Caco-2 (cell line): ENCODE data around the gene WDR75. TPM values are rescaled to one million over a fixed set of nuclear protein-coding genes. Genes with fewer than 3 reads are reported as not detected.

Experiments used
- BruUV-seq: library from RNA; stranded (reverse); fragments of 400-500 nt; replicated peaks from 2 replicates; lab custom pipeline; 2021; lab: Mats Ljungman, UMichigan
- CTCF ChIA-PET: fragments of 300-600 bp; sonication (Branson Sonifier 250); formaldehyde crosslinking; loops from one replicate; lab custom pipeline; 2022; ENCODE audit warnings: antibody characterized with exemption; lab: Charles Lee
- POLR2A ChIA-PET: fragments of 300-600 bp; sonication (Branson Sonifier 250); formaldehyde crosslinking; loops from one replicate; lab custom pipeline; 2022; ENCODE audit warnings: antibody characterized with exemption; lab: Charles Lee
- DNase-seq, 2 experiments: peaks; one replicate each; pipeline versions ENCODE4 v3.0.0 to v3.0.0-alpha.2; 2020 to 2022
- H3K27me3 ChIP-seq: replicated peaks from 2 replicates; pipeline ENCODE4 v1.6.0; 2011; ENCODE audit warnings: low read length; ENCODE audit not compliant: control insufficient read depth, insufficient read depth
- H3K36me3 ChIP-seq: 2 replicates; pipeline ENCODE4 v1.5.1; 2011; ENCODE audit warnings: low read length; ENCODE audit not compliant: control insufficient read depth, insufficient read depth
- H3K4me1 ChIP-seq: fragments of 250-450 bp; sonication (Bioruptor Pico); 2 replicates; pipeline ENCODE4 v1.5.1; 2020; ENCODE audit warnings: mild to moderate bottlenecking
- H3K4me3 ChIP-seq: 2 replicates; pipeline ENCODE4 v1.5.1; 2011; ENCODE audit warnings: low read depth, mild to moderate bottlenecking, control low read depth, low read length
- H3K9me3 ChIP-seq: fragments of 250-450 bp; sonication (Bioruptor Pico); 2 replicates; pipeline ENCODE4 v1.5.1; 2020; ENCODE audit warnings: mild to moderate bottlenecking, moderate library complexity
- H3K27ac Mint-ChIP-seq: one replicate; pipeline ENCODE4 v1.8.0; 2022; ENCODE audit warnings: mixed read lengths; ENCODE audit not compliant: unreplicated experiment
- H3K27me3 Mint-ChIP-seq: one replicate; pipeline ENCODE4 v1.8.0; 2022; ENCODE audit warnings: mixed read lengths; ENCODE audit not compliant: insufficient read depth, unreplicated experiment
- H3K36me3 Mint-ChIP-seq: one replicate; pipeline ENCODE4 v1.8.0; 2022; ENCODE audit warnings: mild to moderate bottlenecking, mixed read lengths; ENCODE audit not compliant: insufficient read depth, unreplicated experiment
- H3K4me1 Mint-ChIP-seq: one replicate; pipeline ENCODE4 v1.8.0; 2022; ENCODE audit warnings: low read depth, mixed read lengths; ENCODE audit not compliant: unreplicated experiment
- H3K4me3 Mint-ChIP-seq: one replicate; pipeline ENCODE4 v1.8.0; 2022; ENCODE audit warnings: mild to moderate bottlenecking, moderate library complexity, mixed read lengths; ENCODE audit not compliant: unreplicated experiment
- H3K9me3 Mint-ChIP-seq: one replicate; pipeline ENCODE4 v1.8.0; 2022; ENCODE audit warnings: mixed read lengths; ENCODE audit not compliant: unreplicated experiment
- intact Hi-C: fragments of 100-400 bp; cut with micrococcal nuclease; formaldehyde crosslinking; loops from one replicate; pipeline ENCODE4 v1.10.0; 2022; ENCODE audit not compliant: unreplicated experiment
- total RNA-seq: library from RNA; stranded (reverse); gene quantifications from 2 replicates; pipeline ENCODE4 v1.2.3, GENCODE V29; 2022
- TF ChIP-seq, protein P1 (sequence below), 2 experiments: fragments of 200-600 bp in 1 of 2; IDR thresholded peaks; 1 replicate in 1 of 2; 2 replicates in 1 of 2; pipeline versions ENCODE4 v1.5.1 to v1.8.0; 2011 to 2022; ENCODE audit warnings: antibody characterized with exemption in 1 of 2, control low read depth in 1 of 2, inconsistent platforms in 1 of 2, low read depth in 1 of 2, low read length in 1 of 2, mild to moderate bottlenecking in 1 of 2, moderate library complexity in 1 of 2; ENCODE audit not compliant: insufficient read depth in 1 of 2, severe bottlenecking in 1 of 2, unreplicated experiment in 1 of 2

WDR75 gene
- total RNA-seq, 1 experiment from 2014 or later = 50.2 TPM

DNA sequence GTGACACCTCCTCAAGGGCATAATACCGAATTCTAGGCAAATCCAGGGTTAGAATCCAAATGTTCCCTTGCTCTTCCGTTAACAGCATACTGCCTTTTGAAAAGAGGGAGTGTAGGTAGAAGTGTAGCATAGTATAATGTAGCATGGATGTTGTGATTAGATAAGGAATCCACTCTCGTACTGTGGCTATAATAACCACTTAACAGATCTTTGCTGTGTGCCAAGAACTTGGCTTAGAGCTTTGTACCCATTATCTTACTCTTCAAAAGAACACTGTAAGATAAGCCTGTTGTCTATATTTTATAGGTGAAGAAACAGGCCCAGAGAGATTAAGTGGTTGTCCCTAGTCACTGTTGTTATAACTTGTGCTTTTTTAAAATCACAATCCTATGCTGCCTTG lies 24.2 kb downstream of the WDR75 start:
- H3K27ac Mint-ChIP-seq = no peak overlapping the region
- Histone ChIP-seq H3K4me1 (no peaks in the 10 kb centered on the region), H3K4me3 (no peak overlapping the region), H3K27me3 (no peaks in the 10 kb centered on the region), H3K36me3 (peaks cover 1% of the 10 kb centered on the region), H3K9me3 (no peaks in the 10 kb centered on the region)
- intact Hi-C loops = no loop called here
- no peak overlapping the region for H3K4me3 Mint-ChIP-seq
- DNase-seq = no peak
- H3K9me3 Mint-ChIP-seq = no peaks in the 10 kb centered on the region
- H3K36me3 Mint-ChIP-seq = peaks cover 70% of the 10 kb centered on the region
- H3K4me1 Mint-ChIP-seq = no peaks in the 10 kb centered on the region
- no TSS peak for BruUV-seq
- POLR2A ChIA-PET = no interaction called here
- CTCF ChIA-PET = no interaction called here
- TF ChIP-seq, protein P1, sequence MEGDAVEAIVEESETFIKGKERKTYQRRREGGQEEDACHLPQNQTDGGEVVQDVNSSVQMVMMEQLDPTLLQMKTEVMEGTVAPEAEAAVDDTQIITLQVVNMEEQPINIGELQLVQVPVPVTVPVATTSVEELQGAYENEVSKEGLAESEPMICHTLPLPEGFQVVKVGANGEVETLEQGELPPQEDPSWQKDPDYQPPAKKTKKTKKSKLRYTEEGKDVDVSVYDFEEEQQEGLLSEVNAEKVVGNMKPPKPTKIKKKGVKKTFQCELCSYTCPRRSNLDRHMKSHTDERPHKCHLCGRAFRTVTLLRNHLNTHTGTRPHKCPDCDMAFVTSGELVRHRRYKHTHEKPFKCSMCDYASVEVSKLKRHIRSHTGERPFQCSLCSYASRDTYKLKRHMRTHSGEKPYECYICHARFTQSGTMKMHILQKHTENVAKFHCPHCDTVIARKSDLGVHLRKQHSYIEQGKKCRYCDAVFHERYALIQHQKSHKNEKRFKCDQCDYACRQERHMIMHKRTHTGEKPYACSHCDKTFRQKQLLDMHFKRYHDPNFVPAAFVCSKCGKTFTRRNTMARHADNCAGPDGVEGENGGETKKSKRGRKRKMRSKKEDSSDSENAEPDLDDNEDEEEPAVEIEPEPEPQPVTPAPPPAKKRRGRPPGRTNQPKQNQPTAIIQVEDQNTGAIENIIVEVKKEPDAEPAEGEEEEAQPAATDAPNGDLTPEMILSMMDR (IDR thresholded peaks at IDR 0.05; ENCODE audit: insufficient read depth in 1 of 2, low read depth in 1 of 2, low read length in 1 of 2, severe bottlenecking in 1 of 2, unreplicated experiment in 1 of 2) = no peak
- no peaks in the 10 kb centered on the region for H3K27me3 Mint-ChIP-seq

DNA sequence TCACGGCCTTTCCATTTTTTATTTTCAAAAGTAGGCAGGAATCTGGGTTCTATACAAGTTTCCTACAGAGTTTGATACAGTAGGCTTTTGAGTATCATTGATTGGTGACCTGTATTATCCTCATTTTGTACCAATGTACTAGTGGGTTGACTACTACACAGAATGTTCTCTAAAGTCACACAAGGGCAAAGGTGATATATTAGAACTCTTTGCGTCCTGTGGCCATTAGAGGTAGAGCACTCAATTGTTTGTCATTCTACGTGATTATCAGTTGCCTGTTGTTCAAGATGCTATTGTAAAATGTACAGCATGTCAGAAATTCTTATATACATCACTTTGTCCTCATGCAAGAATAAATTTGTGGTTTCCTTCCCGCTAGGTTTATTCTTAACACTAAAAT lies 24.8 kb downstream of the WDR75 start:
- H3K27me3 ChIP-seq = no peaks in the 10 kb centered on the region
- no peaks in the 10 kb centered on the region for H3K9me3 ChIP-seq
- Mint-ChIP-seq H3K9me3 (no peaks in the 10 kb centered on the region), H3K4me1 (no peaks in the 10 kb centered on the region), H3K4me3 (no peak overlapping the region), H3K27ac (no peak overlapping the region), H3K27me3 (no peaks in the 10 kb centered on the region), H3K36me3 (peaks cover 74% of the 10 kb centered on the region)
- H3K36me3 ChIP-seq = peaks cover 1% of the 10 kb centered on the region
- BruUV-seq = no TSS peak
- TF ChIP-seq, protein P1 (IDR thresholded peaks at IDR 0.05; ENCODE audit: insufficient read depth in 1 of 2, low read depth in 1 of 2, low read length in 1 of 2, severe bottlenecking in 1 of 2, unreplicated experiment in 1 of 2) = no peak
- intact Hi-C loops = loop anchor here (1.0 to 2.0 kb wide), 5 partner anchors 89 to 195 kb away; partner anchors contain the start of genes ASNSD1 and SLC40A1
- ChIA-PET POLR2A (no interaction called here), CTCF (no interaction called here)
- DNase-seq = no peak
- H3K4me1 ChIP-seq = no peaks in the 10 kb centered on the region
- H3K4me3 ChIP-seq = no peak overlapping the region

DNA sequence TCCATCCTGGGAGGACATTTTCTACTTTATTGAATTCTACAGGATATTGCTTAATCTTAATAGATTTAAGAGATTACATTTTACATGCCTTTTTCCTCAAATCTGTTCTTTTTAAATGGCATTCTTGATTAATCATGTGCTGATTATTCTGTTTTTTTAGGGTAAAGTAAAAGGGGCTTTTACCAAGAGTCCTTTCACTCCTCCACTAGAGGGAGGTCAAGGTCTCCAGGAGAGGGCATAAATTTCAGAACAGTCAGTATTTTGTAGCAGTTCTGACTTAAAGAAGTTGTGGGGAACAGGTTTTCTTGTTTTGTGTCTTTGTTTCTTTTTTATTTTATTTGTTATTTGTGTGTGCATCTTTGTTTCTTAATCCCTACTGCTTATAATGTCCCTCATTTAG lies 25.4 kb downstream of the WDR75 start:
- H3K36me3 ChIP-seq = peaks cover 1% of the 10 kb centered on the region
- no peak overlapping the region for H3K4me3 ChIP-seq
- intact Hi-C loops = loop anchor here (1.0 to 2.0 kb wide), 5 partner anchors 88 to 195 kb away; partner anchors contain the start of genes ASNSD1 and SLC40A1
- H3K9me3 ChIP-seq = no peaks in the 10 kb centered on the region
- no TSS peak for BruUV-seq
- ChIA-PET POLR2A (no interaction called here), CTCF (no interaction called here)
- H3K27me3 ChIP-seq = no peaks in the 10 kb centered on the region
- no peak overlapping the region for H3K27ac Mint-ChIP-seq
- H3K9me3 Mint-ChIP-seq = no peaks in the 10 kb centered on the region
- H3K4me1 ChIP-seq = no peaks in the 10 kb centered on the region
- peaks cover 80% of the 10 kb centered on the region for H3K36me3 Mint-ChIP-seq
- no peaks in the 10 kb centered on the region for H3K27me3 Mint-ChIP-seq
- TF ChIP-seq, protein P1 (IDR thresholded peaks at IDR 0.05; ENCODE audit: insufficient read depth in 1 of 2, low read depth in 1 of 2, low read length in 1 of 2, severe bottlenecking in 1 of 2, unreplicated experiment in 1 of 2) = peak; percentile 89 to 90
- no peaks in the 10 kb centered on the region for H3K4me1 Mint-ChIP-seq
- H3K4me3 Mint-ChIP-seq = no peak overlapping the region
- DNase-seq = peak in 1 of 2 experiments; percentile 51
